Stimulated activated CD4-positive, alpha-beta T cell treated with anti-CD3 and anti-CD28 coated beads, Interleukin-2, amount 100 ng/mL, for 24 hours (primary cell): ENCODE results near the gene PIF1.

ENCODE experiments used
- DNase-seq, 2 donors: peaks; one replicate each; pipeline ENCODE4 v3.0.0-alpha.2; 2020

The PIF1 gene

GRCh38 chr15:64825431-64826294 lies at the start of gene PIF1:
Gene PIF1 (minus strand): TSS chr15:64825647. CDS start chr15:64824335, 1,312 bp downstream.
- peak; percentile 81 to 87 for DNase-seq

GRCh38 chr15:64870353-64870752 lies 44.9 kb upstream of the PIF1 start:
- DNase-seq = no peak

- DNase-seq = no peak
Measured at GRCh38 chr15:64869501-64869900, 44.1 kb upstream of the PIF1 start.

- DNase-seq = no peak
Measured at GRCh38 chr15:64865998-64866520, 40.6 kb upstream of the PIF1 start.

- DNase-seq = no peak
Measured at GRCh38 chr15:64865126-64865997, 39.9 kb upstream of the PIF1 start.

GRCh38 chr15:64864068-64864467 lies 38.6 kb upstream of the PIF1 start:
- no peak for DNase-seq

GRCh38 chr15:64862408-64862807 lies 37.0 kb upstream of the PIF1 start:
- DNase-seq = no peak

- DNase-seq = no peak
Measured at GRCh38 chr15:64861960-64862359, 36.5 kb upstream of the PIF1 start.

GRCh38 chr15:64861331-64861730 lies 35.9 kb upstream of the PIF1 start:
- DNase-seq = no peak

- DNase-seq = no peak
Measured at GRCh38 chr15:64859226-64859625, 33.8 kb upstream of the PIF1 start.

GRCh38 chr15:64858021-64858575 lies 32.7 kb upstream of the PIF1 start:
- no peak for DNase-seq

- DNase-seq = no peak
Measured at GRCh38 chr15:64857421-64857820, 32.0 kb upstream of the PIF1 start.

GRCh38 chr15:64856429-64857145 lies 31.1 kb upstream of the PIF1 start:
- DNase-seq = no peak

GRCh38 chr15:64855205-64855975 lies 29.9 kb upstream of the PIF1 start:
- DNase-seq = no peak

GRCh38 chr15:64854526-64854925 lies 29.1 kb upstream of the PIF1 start:
- DNase-seq = no peak

- no peak for DNase-seq
Measured at GRCh38 chr15:64854041-64854440, 28.6 kb upstream of the PIF1 start.

GRCh38 chr15:64851503-64851840 lies 26.0 kb upstream of the PIF1 start:
- no peak for DNase-seq

- no peak for DNase-seq
Measured at GRCh38 chr15:64850778-64851502, 25.5 kb upstream of the PIF1 start.

- DNase-seq = no peak
Measured at GRCh38 chr15:64847876-64848716, 22.6 kb upstream of the PIF1 start.

GRCh38 chr15:64847448-64847847 lies 22.0 kb upstream of the PIF1 start:
- DNase-seq = no peak
